ENCODE measurements around the gene VAV1.
"Not testable (repeated sequence)": the region's sequence is repeated elsewhere in the genome, so short reads cannot be mapped to it uniquely, and the experiment has no call there.

Gene VAV1

DNA sequence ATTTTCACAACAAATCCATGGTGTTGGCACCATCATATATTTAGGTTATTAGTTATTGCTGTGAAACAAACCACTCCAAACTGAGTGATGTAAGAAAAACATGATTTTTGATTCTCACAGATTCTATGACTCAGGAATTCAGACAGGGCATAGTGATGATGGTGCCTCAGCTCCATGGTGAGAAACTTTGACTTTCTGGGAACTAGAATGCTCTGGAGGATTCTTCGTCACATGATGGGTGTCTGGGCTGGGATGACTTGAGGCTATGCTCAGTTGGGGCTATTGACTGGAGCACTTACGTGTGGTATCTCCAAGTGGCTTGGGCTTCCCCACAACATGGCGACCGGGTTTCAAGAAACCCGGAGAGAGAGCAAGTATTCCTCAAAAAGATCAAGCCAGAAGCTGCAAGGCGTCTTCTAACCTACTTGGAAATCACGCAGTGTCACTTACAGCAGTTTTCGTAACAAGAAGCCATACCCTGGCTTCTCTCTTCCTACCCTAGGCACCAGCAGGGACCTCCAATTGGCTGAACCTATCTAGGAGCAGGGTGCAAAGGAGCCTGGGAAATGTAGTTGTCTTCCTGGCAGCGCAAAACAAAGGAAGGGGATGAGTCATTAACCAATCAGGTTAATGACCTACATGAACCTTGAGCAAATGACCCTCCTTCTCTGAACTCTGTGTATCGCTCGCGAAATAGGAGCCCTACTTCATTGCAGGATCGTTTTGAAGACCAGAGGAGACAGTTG is 22.4 kb downstream of the VAV1 start:
- FAIRE-seq = peak; percentile 52
- no peak for DNase-seq (ENCODE audit: insufficient read length, low spot score)
- TF ChIP-seq POLR2A (IDR thresholded peaks at IDR 0.05; ENCODE audit: low read depth, low read length) = no peak
- no peak for TF ChIP-seq SPI1 (IDR thresholded peaks at IDR 0.05; ENCODE audit: low read depth, low read length)
- no peak for TF ChIP-seq POLR2AphosphoS5 (IDR thresholded peaks at IDR 0.05; ENCODE audit: low read depth, low read length)
- no peak for TF ChIP-seq TAF1 (IDR thresholded peaks at IDR 0.05; ENCODE audit: low read depth, low read length)
- no peak for TF ChIP-seq PAX5 (IDR thresholded peaks at IDR 0.05; ENCODE audit: insufficient read depth, low read length, severe bottlenecking)
- no peak for TF ChIP-seq POU2F2 (IDR thresholded peaks at IDR 0.05; ENCODE audit: low read depth, low read length)

DNA sequence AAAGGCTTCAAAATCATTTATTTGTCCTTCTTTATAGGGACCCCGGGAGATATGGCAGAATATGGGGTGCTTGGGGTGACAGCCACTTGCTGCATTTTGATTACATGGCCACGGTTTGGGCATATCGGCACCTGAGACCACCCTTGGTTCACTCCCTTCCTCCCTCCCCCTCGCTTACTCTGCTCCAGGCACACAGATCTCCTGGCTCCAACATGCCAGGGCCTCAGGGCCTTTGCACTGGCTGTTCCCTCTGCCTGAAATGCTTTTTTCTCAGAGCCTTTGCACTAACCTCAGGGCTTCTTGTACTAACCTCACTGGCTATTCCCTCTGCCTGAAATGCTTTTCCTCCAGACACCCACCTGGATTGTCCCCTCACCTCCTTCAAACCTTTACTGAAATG is 23.8 kb downstream of the VAV1 start:
- FAIRE-seq (no peak), DNase-seq (ENCODE audit: insufficient read length, low spot score) (no peak)
- TF ChIP-seq SPI1 (IDR thresholded peaks at IDR 0.05; ENCODE audit: low read depth, low read length) = no peak
- no peak for TF ChIP-seq POLR2A (IDR thresholded peaks at IDR 0.05; ENCODE audit: low read depth, low read length)
- no peak for TF ChIP-seq PAX5 (IDR thresholded peaks at IDR 0.05; ENCODE audit: insufficient read depth, low read length, severe bottlenecking)
- no peak for TF ChIP-seq POU2F2 (IDR thresholded peaks at IDR 0.05; ENCODE audit: low read depth, low read length)
- TF ChIP-seq POLR2AphosphoS5 (IDR thresholded peaks at IDR 0.05; ENCODE audit: low read depth, low read length) = no peak
- TF ChIP-seq TAF1 (IDR thresholded peaks at IDR 0.05; ENCODE audit: low read depth, low read length) = no peak

DNA sequence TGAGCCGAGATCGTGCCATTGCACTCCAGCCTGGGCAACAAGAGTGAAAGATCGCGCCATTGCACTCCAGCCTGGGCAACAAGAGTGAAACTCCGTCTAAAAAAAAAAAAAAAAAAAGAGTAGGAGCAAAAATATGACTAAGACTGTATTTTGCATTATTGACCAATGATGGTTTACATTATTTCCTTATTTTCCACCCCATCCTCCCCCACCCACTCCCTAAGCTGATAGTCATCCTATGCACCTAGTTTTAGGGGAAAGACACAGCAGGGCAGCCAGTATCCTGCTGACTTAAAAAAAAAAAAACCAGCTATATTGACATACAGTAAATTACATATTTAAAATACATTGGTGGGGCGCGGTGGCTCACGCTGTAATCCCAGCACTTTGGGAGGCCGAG is 25.1 kb downstream of the VAV1 start:
- FAIRE-seq = peak; percentile 9
- TF ChIP-seq POU2F2 (IDR thresholded peaks at IDR 0.05; ENCODE audit: low read depth, low read length) (no peak), POLR2AphosphoS5 (IDR thresholded peaks at IDR 0.05; ENCODE audit: low read depth, low read length) (no peak), PAX5 (IDR thresholded peaks at IDR 0.05; ENCODE audit: insufficient read depth, low read length, severe bottlenecking) (no peak), TAF1 (IDR thresholded peaks at IDR 0.05; ENCODE audit: low read depth, low read length) (no peak)
- no peak for DNase-seq (ENCODE audit: insufficient read length, low spot score)

DNA sequence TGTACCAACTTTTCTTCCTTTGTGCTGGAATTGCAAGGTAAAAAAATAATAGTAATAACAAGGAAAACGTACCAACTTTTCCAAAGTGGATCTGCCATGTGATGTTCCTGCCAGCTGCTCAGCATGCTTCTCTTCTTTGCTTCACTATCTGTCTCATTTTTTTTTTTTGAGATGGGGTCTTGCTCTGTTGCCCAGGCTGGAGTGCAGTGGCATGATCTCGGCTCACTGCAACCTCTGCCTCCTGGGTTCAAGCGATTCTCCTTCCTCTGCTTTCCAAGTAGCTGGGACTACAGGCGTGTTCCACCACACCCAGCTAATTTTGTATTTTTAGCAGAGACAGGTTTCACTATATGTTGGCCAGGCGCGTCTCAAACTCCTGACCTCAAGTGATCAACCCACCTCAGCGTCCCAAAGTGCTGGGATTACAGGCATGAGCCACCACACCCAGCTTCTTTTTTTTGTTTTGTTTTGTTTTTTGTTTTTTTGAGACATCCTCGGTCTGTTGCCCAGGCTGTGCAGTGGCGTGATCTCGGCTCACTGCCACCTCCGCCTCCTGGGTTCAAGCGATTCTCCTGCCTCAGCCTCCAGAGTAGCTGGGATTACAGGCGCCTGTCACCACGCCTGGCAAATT is 27.8 kb downstream of the VAV1 start:
- not testable (repeated sequence) for DNase-seq (ENCODE audit: insufficient read length, low spot score); FAIRE-seq

DNA sequence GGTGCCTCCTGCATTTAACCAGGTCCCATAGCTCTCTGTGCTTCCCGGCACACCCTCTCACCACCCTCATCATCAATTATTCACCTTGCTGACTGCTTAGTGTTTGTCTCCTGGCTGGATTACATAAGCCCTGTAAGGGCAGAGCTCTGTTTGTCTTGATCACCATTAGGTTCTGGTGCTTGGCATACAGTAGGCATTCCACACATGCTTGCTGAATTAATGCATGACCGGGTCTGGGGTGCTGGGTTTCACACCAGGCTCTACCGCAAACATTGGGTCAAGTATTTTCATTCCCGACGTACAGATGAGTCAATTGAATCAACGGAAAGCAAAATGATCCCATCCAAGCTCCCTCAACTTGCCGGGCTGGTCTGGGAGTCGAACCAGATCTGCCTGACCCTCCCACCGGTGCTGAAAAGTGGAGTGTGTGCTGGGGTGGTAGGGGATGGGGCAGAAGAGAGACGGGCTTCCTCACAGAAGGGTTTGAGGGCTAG is 28.5 kb downstream of the VAV1 start:
- no peak for DNase-seq (ENCODE audit: insufficient read length, low spot score)
- no peak for FAIRE-seq
- TF ChIP-seq POLR2A (IDR thresholded peaks at IDR 0.05; ENCODE audit: low read depth, low read length) = no peak
- no peak for TF ChIP-seq POU2F2 (IDR thresholded peaks at IDR 0.05; ENCODE audit: low read depth, low read length)
- no peak for TF ChIP-seq PAX5 (IDR thresholded peaks at IDR 0.05; ENCODE audit: insufficient read depth, low read length, severe bottlenecking)
- no peak for TF ChIP-seq POLR2AphosphoS5 (IDR thresholded peaks at IDR 0.05; ENCODE audit: low read depth, low read length)
- TF ChIP-seq TAF1 (IDR thresholded peaks at IDR 0.05; ENCODE audit: low read depth, low read length) = no peak
- TF ChIP-seq SPI1 (IDR thresholded peaks at IDR 0.05; ENCODE audit: low read depth, low read length) = no peak

DNA sequence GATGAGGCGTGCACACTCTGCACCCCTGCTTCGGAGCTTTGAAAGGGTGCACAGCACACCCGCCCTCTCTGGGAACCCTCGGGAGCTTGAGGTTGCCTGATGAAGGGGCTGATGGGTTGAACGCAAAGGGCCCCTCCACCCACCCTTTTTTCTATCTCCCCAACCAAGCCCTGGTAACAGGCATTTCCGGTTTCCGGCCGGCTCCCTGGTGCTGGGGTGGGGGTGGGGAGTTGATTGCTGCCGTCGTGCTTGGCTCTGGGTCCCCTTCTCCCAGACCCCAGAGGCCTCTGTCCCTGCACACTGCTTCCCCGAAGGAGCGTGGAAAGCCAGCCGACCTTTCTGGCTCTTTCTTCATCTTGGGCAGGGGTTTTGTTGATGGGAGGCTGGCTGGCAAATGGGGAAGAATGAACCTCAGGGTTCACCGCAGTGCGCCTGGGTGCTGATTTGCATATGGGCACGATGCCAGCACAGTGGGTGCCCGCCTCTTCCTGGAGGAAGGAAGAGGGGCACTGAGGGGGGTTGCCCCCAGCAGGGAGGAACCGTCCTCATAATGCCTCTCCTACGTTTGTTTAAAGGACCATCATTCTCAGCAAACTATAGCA is 29.1 kb downstream of the VAV1 start:
- TF ChIP-seq POLR2A (IDR thresholded peaks at IDR 0.05; ENCODE audit: low read depth, low read length) = peak; percentile 62; the same call in 1 of the 2 replicates
- TF ChIP-seq SPI1 (IDR thresholded peaks at IDR 0.05; ENCODE audit: low read depth, low read length) = no peak
- no peak for TF ChIP-seq PAX5 (IDR thresholded peaks at IDR 0.05; ENCODE audit: insufficient read depth, low read length, severe bottlenecking)
- no peak for TF ChIP-seq POLR2AphosphoS5 (IDR thresholded peaks at IDR 0.05; ENCODE audit: low read depth, low read length)
- TF ChIP-seq TAF1 (IDR thresholded peaks at IDR 0.05; ENCODE audit: low read depth, low read length) = 0 out of 2 replicates have a peak, but pooled peaks have one; percentile 31
- peak; percentile 98 for TF ChIP-seq POU2F2 (IDR thresholded peaks at IDR 0.05; ENCODE audit: low read depth, low read length)
- DNase-seq (ENCODE audit: insufficient read length, low spot score) (peak; percentile 60), FAIRE-seq (peak; percentile 96)

DNA sequence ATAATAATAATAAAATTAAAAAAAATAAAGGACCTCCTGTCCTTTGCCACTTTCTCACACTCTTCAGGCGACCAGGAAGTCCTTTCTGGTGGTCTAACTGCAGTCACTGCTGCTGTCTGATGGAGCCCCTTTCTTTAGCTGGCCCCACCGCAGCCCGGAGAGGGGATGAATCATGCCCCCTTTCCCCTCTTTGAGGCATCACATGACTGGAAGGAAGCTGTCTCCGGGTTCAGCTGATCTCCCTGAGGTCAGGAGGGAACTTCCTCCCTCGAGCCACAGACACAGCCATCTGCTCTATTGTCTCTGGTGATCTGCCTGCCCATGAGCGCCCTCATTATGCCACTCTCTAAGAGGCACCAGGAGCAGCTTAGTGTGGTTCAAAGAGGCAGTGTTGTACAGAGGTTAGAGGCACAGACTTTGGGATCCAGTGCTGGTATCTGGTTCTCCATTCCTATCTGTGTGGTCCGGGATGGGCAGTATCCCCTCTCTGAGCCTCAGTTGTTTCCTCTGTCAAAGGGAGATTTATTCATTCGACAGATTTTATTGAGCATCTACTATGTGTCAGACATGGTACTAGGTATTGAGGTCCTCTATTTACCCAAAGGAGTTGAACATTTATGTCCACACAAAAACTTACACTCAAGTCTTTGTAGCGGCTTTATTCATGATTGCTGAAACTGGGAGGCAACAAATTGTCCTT is 30.0 kb downstream of the VAV1 start:
- TF ChIP-seq POU2F2 (IDR thresholded peaks at IDR 0.05; ENCODE audit: low read depth, low read length) (0 out of 2 replicates have a peak, but pooled peaks have one; percentile 18), POLR2A (IDR thresholded peaks at IDR 0.05; ENCODE audit: low read depth, low read length) (no peak; the same call in 1 of the 2 replicates), SPI1 (IDR thresholded peaks at IDR 0.05; ENCODE audit: low read depth, low read length) (peak; percentile 78), POLR2AphosphoS5 (IDR thresholded peaks at IDR 0.05; ENCODE audit: low read depth, low read length) (peak; percentile 39; the same call in 1 of the 2 replicates)
- FAIRE-seq = peak; percentile 98
- no peak for DNase-seq (ENCODE audit: insufficient read length, low spot score)

DNA sequence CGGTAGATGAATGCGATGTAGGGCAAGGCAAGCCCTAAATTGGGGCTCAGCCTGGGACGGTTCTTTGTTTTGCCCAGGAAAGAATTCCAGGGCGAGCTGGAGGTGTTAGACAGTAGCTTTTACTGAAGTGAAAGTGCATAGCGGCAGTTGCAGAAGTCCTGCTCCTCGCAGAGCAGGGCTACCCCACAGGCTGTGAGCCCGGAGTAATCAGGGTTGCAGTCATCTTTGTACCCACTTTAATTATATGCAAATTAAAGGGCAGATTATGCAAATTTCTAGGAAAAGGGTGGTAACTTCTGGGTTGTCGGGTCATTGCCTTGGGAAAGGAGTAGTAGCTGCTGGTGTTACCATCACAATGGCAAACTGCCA is 30.5 kb downstream of the VAV1 start:
- no peak for TF ChIP-seq PAX5 (IDR thresholded peaks at IDR 0.05; ENCODE audit: insufficient read depth, low read length, severe bottlenecking)
- peak; percentile 73 for TF ChIP-seq POLR2A (IDR thresholded peaks at IDR 0.05; ENCODE audit: low read depth, low read length)
- peak; percentile 90 for TF ChIP-seq POU2F2 (IDR thresholded peaks at IDR 0.05; ENCODE audit: low read depth, low read length)
- no peak; the same call in 1 of the 2 replicates for TF ChIP-seq TAF1 (IDR thresholded peaks at IDR 0.05; ENCODE audit: low read depth, low read length)
- TF ChIP-seq POLR2AphosphoS5 (IDR thresholded peaks at IDR 0.05; ENCODE audit: low read depth, low read length) = 0 out of 2 replicates have a peak, but pooled peaks have one; percentile 27
- TF ChIP-seq SPI1 (IDR thresholded peaks at IDR 0.05; ENCODE audit: low read depth, low read length) = peak; percentile 47
- DNase-seq (ENCODE audit: insufficient read length, low spot score) (no peak), FAIRE-seq (no peak)

DNA sequence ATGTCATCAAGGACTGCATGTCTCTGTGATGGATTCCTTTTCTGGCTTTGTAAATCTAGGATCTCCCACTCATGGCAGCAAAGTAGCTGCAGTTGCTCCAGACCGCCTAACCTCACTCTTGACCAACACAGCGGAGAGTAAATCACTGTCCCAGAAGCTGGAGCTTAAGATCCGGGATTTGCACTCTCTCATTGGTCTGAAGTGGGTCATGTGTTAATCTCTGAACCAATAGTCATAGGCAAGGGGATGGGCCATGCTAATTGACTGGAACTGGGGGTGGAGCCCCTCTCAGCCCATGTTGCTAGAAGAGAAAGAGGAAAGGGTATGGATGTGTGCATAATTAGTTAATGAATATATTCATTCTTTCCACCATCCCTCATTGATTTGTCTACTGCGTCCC is 34.0 kb downstream of the VAV1 start:
- no peak for DNase-seq (ENCODE audit: insufficient read length, low spot score)
- FAIRE-seq = peak; percentile 13
- TF ChIP-seq SPI1 (IDR thresholded peaks at IDR 0.05; ENCODE audit: low read depth, low read length) = no peak
- no peak for TF ChIP-seq PAX5 (IDR thresholded peaks at IDR 0.05; ENCODE audit: insufficient read depth, low read length, severe bottlenecking)
- no peak for TF ChIP-seq POLR2AphosphoS5 (IDR thresholded peaks at IDR 0.05; ENCODE audit: low read depth, low read length)
- no peak for TF ChIP-seq POU2F2 (IDR thresholded peaks at IDR 0.05; ENCODE audit: low read depth, low read length)
- TF ChIP-seq TAF1 (IDR thresholded peaks at IDR 0.05; ENCODE audit: low read depth, low read length) = no peak
- no peak for TF ChIP-seq POLR2A (IDR thresholded peaks at IDR 0.05; ENCODE audit: low read depth, low read length)

Measured in GM12891 (cell line).